Purkinje cell (primary cell): Measurements from ENCODE around the gene RPL18. TPM values are rescaled to one million over a fixed set of nuclear protein-coding genes. Genes with fewer than 3 reads are reported as not detected.

Experiments
- polyA plus RNA-seq: library from polyadenylated mRNA; unstranded; fragments of >200 nt; fragmentation: Nextera tagmentation; gene quantifications from 2 replicates; pipeline ENCODE4 v1.2.1, GENCODE V29; 2014

RPL18 gene
- polyA plus RNA-seq = 216 and 328 TPM in 2 replicates

GRCh38 chr19:48618916-48619691 is at the start of gene RPL18, which contains the start of gene SPHK2:
Gene RPL18 (minus strand): TSS chr19:48619178. CDS start chr19:48619143, 35 bp downstream.
Gene SPHK2 (plus strand): TSS chr19:48619506. CDS start chr19:48620515, 1,009 bp downstream.

GRCh38 chr19:48646001-48646721 is 27.2 kb upstream of the RPL18 start, which contains the start of gene CA11:
Gene CA11 (minus strand): TSS chr19:48646187. CDS start chr19:48645632, 555 bp downstream.

GRCh38 chr19:48636859-48637448 is 18.0 kb upstream of the RPL18 start, which contains the start of gene DBP:
Gene DBP (minus strand): TSS chr19:48637379. CDS start chr19:48636994, 385 bp downstream.

GRCh38 chr19:48614436-48615230 is 4.3 kb downstream of the RPL18 start, which contains the start of gene FAM83E:
Gene FAM83E (minus strand): TSS chr19:48615076. CDS start chr19:48613372, 1,704 bp downstream.

GRCh38 chr19:48606463-48607358 is 12.3 kb downstream of the RPL18 start, which contains the start of gene SPACA4:
Gene SPACA4 (plus strand): TSS chr19:48606742. CDS start chr19:48606979, 237 bp downstream.

Other genes starting within 250 kb of the RPL18 start
- 8.9 and 18.1 TPM in 2 replicates for gene KDELR1, start 227.6 kb downstream of the RPL18 start, polyA plus RNA-seq
- not detected in 2 replicates for gene GRIN2D, start 225.5 kb downstream of the RPL18 start, polyA plus RNA-seq
- 1.0 and 2.4 TPM in 2 replicates for gene GRWD1, start 173.2 kb downstream of the RPL18 start, polyA plus RNA-seq
- 0.43 TPM in 1 of 2 replicates, not detected in the other for gene KCNJ14, start 163.6 kb downstream of the RPL18 start, polyA plus RNA-seq
- gene CYTH2, start 149.8 kb downstream of the RPL18 start, polyA plus RNA-seq = 10.5 and 12.6 TPM in 2 replicates
- 1.1 and 1.5 TPM in 2 replicates for gene LMTK3, start 107.3 kb downstream of the RPL18 start, polyA plus RNA-seq
- gene SULT2B1, start 67.0 kb downstream of the RPL18 start, polyA plus RNA-seq = 0.24 and 1.6 TPM in 2 replicates
- not detected in 2 replicates for gene SPACA4, start 12.4 kb downstream of the RPL18 start, polyA plus RNA-seq
- not detected in 2 replicates for gene FAM83E, start 4.1 kb downstream of the RPL18 start, polyA plus RNA-seq
- gene SPHK2, start 328 bp upstream of the RPL18 start, polyA plus RNA-seq = 0.34 and 0.75 TPM in 2 replicates
- gene DBP, start 18.2 kb upstream of the RPL18 start, polyA plus RNA-seq = 13.1 and 42.9 TPM in 2 replicates
- 38.0 and 43.7 TPM in 2 replicates for gene CA11, start 27.0 kb upstream of the RPL18 start, polyA plus RNA-seq
- gene NTN5, start 53.8 kb upstream of the RPL18 start, polyA plus RNA-seq = 0.16 TPM in 1 of 2 replicates, not detected in the other
- gene FUT2, start 76.8 kb upstream of the RPL18 start, polyA plus RNA-seq = 0.13 and 0.17 TPM in 2 replicates
- gene MAMSTR, start 100.5 kb upstream of the RPL18 start, polyA plus RNA-seq = 1.0 and 1.9 TPM in 2 replicates
- 0.25 and 1.0 TPM in 2 replicates for gene RASIP1, start 121.4 kb upstream of the RPL18 start, polyA plus RNA-seq
- 1.9 TPM in 1 of 2 replicates, not detected in the other for gene IZUMO1, start 127.7 kb upstream of the RPL18 start, polyA plus RNA-seq
- 0.06 TPM in 1 of 2 replicates, not detected in the other for gene FUT1, start 133.5 kb upstream of the RPL18 start, polyA plus RNA-seq
- gene FGF21, start 136.3 kb upstream of the RPL18 start, polyA plus RNA-seq = not detected in 2 replicates
- gene BCAT2, start 191.9 kb upstream of the RPL18 start, polyA plus RNA-seq = 5.8 and 6.6 TPM in 2 replicates
- 12.4 and 12.5 TPM in 2 replicates for gene HSD17B14, start 217.3 kb upstream of the RPL18 start, polyA plus RNA-seq
- not detected in 2 replicates for gene PLEKHA4, start 249.4 kb upstream of the RPL18 start, polyA plus RNA-seq